Measurements from ENCODE around the gene CCNQ.

Gene CCNQ

DNA sequence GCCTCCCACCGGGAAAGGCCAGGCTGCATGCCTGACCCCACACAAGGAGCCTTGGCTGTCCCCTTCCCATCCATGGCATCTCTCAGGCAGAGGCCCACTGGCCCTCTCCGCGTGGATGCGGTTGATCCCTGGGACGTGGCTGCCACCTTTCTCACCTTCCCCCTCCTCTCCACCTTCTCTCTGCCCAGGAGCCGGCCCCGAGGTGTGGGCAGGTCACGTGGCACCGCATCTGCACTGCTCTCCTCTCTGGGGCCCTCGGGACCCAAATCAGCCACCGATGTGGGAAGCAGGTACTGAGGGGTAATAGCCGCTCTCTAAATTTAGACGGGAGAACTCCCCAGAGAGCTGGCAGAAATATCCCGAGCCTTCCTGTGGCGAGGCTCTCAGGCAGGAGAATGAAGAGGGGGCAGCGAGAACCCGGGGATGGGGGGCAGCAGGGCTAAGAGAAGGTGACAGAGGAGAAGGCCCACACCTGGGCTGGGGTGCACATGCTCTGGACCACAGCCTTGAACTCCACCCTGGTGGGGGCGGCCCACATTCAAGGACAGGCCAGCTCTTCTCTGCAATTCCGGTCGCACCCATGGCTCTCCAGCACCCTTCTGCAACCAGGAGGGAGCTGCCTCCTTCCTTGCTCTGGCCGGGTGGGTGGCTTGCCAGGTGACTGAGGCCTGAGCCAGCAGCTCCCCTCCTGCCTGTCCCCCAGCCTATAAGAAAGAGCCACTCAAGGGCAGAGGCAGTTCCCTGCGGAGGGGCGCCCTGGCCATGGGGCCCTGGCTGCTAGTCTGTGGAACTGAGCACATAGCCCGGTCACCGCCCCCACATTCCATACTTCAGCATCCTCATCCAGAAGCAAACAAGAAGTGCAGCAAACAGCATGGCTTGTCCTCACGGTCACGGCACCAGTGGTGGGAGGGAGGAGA lies 38.4 kb upstream of the CCNQ start:
- no peak for DNase-seq (ENCODE audit: low read depth in 2 of 2)

DNA sequence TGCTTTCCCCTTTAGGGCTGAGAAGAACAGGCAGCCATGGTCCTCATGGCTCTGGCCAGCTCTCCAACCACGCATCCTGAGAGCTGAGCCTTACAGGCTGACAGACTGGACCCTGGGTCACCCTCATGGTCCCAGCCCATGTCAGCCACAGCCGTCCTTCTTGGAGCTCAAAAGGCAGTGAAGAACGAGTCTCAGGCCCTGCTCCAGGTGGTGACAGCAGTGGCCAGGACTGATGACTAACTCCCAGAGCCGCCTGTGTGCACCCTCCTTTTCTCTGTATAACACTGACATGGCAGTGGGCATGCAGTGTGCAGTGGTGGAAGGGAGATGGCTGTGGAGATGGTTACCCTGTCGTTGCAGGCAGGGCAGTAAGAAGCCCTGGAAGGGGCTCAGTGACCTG lies 37.8 kb upstream of the CCNQ start:
- no peak for DNase-seq (ENCODE audit: low read depth in 2 of 2)

DNA sequence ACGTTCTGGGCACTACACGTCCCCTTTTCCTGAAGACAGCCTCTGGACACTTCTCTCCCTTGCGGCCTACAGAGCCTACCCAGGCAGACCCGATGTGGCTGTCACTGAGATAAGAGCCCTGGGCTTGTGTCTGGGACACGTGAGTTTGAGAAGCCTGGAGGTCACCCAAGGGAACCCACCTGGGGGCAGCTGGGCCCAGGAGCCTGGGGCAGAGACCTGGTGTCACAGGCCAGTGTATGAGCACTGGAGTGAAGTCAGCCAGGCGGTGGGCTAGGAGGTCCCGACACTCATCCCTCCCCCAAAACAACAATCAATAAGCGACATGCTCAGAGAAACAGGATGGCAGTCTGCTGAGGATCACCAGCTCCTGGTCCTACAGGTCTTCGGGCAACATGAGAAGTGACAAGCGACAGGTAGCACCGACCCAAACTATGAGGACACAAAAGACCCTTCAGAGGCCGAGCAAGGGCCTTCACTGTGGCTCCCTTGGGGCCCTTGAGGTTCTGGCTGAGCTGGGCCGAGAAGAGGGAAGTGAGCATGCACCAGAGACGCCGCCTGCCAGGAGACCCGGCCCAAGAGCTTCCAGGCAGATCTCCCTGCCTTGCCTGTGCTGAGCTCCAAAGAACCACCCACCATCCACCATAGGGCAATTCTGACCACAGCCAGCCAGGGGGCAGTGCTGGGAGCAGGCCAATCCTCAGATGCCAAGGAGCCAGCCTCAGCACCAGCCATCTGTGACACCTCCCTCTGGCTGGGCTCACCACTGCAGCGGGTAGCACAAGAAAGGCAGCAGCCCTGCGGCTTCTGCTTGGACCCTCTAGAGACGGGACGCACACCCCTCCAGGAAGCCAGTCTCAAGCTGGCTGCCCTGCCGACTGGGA lies 37.1 kb upstream of the CCNQ start:
- DNase-seq (ENCODE audit: low read depth in 2 of 2): no peak

DNA sequence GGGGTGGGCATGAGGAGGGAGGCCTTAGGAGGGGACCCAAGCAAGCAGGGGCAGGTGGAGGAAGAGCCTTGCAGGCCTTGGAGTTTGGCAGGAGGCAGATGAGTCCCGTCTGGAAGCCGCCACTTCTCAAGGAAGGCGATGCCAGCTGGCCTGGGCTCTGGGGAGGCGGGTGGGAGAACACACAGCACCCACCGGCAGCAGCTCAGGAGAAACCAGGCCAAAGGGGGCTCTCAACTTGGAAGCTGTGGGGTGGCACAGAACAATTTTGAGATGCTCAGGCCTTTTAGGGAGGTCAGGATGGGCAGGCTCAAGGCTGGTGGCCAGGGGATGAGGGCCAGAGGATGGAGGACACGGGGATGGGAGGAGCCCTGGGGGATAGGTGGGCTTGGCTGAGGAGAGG lies 36.4 kb upstream of the CCNQ start:
- DNase-seq (ENCODE audit: low read depth in 2 of 2): no peak

DNA sequence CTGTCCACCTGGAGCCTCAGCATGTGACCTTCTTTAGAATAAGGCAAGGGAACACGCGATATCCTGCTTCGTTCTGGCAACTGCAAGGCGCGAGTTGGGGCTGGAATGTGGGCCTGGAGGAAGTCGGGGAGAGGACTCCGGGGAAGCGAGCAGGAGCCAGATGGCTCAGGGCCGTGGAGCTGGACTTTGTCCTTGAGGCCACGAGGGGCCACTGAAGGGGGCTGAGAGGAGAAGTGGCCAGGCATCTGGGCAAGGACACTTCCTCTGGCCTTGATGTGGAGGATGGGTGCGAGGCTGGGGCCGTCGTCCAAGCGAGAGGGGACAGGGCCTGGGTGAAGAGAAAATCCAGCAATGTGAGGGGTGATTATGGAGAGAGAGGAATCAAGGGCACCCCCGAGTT lies 35.9 kb upstream of the CCNQ start:
- no peak for DNase-seq (ENCODE audit: low read depth in 2 of 2)

DNA sequence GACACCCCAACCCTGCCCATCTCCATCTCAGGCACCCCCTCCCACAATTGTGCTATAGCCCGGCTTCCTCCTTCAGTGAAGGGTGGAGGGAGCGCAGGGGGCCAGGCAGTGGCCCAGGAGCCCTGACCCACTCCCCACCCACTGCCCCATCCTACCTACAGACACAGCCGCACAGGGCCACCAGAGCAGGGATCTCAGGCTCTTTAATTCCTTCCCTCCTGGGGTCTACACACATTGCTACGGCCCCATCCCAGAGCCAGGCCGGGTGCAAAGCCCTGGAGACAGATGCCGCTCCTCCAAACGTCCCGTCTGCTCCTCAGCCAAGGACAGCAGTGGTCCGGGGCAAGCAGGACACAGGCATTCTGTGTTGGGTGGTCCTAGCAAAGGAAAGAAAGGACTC lies 35.3 kb upstream of the CCNQ start:
- DNase-seq (ENCODE audit: low read depth in 2 of 2): no peak

DNA sequence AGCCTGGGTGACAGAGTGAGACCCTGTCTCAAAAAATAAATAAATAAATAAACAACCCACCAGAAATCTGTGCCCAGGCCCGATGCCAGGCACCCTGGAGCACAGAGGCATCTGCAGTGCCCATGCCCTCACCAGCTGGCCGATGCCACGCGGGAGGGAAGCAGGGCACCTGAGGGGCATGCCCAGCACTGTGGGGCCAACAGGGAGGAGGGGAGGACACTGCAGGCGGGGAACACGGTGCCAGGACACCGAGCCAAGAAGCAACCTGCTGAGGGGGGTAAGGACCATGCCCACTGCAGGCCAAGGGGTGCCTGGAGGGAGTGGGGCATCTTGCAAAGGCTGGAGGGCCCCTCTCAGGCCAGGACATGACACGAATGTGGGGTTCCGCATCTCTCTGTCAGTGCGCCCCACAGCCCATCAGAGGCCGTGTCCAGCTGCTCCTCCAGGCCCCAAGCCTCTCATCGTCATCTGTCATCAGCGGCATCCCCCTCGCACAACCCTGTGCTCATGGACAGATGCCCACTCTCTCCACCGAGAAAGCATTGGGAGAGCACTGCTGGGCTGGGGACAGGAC lies 34.8 kb upstream of the CCNQ start:
- DNase-seq (ENCODE audit: low read depth in 2 of 2): no peak

DNA sequence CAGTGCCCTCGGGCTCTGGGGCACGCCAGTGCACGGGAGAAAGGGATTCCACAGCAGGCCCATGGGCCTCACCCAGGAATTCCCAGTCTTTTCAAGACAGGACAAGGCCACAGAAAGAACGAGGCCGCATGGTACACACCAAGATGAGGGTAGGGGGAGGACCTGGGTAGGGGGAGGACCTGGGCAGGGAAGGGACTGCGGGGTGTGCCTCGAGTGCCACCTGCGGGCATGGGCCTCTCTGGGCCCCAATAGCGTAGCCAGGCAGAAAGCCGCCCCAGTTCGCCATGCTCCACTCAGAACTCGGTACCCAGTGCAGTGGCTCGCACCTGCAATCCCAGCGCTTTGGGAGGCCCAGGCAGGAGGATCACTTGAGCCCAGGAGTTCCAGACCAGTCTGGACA lies 34.1 kb upstream of the CCNQ start:
- DNase-seq (ENCODE audit: low read depth in 2 of 2): no peak

DNA sequence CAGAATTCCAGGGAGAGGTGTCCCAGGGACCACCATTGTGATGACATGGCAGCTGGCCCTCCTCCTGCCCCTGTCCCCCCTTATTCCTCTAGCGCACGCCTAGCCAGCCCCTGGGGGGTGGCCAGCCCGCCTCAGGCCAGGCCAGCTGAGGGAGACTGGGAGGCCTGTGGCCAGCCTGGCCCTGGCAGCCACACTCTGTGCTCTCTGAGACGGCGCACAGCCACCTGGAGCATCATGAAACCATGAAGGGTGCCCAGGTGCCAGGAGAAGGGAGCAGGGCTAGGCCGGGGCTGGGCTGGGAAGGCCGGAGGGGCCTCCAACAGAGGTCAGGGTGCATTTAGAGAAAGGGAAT lies 33.6 kb upstream of the CCNQ start:
- DNase-seq (ENCODE audit: low read depth in 2 of 2): no peak

DNA sequence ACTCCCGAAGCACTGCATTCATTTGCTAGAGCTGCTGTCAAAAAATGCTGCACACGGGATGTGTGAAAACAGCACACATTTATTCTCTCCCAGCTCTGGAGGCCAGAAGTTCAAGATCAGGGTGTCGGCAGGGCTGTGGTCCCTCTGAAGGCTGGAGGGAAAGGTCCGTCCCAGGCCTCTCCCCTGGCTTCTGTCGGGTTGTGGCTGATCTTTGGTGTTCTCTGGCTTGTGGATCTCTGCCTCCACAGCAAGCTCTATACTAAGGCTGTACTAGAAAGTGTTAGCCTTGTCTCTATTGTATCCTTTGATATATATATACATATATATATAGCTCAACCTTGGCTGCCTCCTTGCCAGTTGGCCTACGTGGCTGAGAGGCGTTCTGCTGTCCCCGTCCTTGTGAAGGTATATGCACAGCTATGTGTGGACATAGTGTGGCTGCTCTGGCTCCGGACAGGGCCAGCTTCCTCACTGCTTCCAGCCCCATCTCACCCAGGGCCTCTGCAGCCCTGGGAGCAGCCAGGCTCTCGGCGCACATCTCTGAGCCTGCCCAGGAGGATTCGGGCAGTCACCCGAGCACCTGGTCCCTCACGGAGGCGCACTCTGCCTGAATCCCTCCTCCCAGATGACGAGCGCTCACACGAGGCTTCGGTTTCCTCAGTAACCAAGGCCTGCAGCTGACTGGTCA lies 33.1 kb upstream of the CCNQ start:
- DNase-seq (ENCODE audit: low read depth in 2 of 2): no peak

DNA sequence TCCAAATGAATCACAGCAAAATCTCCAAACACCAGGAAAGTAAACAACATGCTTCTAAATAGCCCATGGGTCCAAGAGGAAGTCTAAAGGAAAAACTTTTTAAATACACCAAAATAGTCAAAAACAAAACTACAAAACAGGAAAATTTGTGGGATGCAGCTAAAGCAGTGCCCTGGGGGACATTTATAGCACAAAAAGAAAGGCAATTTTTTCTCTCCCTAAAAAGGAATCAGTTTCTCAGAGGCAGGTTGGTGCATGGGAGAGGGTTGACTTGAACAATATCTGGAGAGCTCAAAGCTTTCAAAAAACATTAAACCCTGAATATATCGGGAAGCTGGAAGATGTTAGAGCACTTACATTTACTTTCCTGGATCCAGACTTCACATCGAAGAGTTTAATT lies 32.4 kb upstream of the CCNQ start:
- no peak for DNase-seq (ENCODE audit: low read depth in 2 of 2)

DNA sequence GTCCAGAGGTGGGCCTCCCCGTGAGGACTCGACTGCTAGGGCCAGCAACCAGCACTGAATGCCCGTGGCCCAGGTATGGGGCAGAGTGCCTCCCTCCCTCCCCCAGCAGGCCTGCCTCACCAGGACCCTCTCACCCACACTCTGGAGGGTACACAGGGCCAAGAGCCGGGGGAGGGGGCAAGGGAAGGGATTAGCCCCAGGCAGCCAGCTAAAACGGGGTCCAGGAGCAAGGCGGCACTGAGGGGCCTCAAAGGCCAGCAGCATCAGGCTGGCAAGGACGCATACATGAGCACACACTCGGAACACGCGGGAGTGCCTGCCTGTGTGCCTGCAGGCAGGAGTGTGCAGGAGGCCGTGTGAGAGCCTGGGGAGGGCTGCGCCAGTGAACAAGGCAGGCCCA lies 29.7 kb upstream of the CCNQ start:
- DNase-seq (ENCODE audit: low read depth in 2 of 2): no peak

DNA sequence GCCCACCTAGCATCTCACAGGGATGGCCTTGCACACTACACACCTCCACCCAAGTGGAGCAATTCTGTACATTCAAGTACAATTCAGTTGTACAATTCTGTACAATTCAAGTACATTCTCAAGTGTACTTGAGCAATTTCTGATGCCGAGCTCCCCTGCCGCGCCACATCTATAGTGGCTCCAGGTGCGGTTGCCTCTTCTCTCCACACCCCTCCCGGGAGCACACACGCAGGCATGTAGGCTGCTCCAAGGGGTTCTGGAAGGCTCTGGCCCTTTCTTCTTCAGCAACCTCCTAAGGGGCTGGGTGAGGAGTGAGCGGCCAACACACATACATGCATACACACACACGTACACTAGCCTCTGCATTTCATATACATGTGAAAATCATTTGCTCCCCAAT lies 29.2 kb upstream of the CCNQ start:
- no peak for DNase-seq (ENCODE audit: low read depth in 2 of 2)

DNA sequence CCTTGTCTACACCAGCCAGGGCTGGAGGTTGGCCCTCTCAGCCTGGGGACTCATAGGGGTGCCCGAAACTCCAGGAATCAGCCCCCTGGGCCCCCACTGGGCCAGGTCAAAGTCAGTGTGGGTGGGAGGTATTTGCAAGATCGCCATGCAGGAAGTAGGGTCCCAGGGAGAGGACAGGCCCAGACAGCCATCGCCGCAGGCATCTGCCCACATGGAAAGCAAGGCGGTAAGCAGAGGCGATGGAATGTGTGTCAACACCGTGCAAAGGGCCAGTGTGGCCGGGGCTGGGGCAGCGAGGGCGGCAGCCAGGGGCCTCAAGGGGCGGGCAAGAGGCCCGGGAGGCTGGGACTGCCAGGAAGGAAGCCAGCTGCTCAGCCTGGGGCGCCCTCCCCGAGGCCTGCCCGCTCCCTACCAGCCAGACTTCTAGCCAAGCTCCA lies 28.8 kb upstream of the CCNQ start:
- no peak for DNase-seq (ENCODE audit: low read depth in 2 of 2)

DNA sequence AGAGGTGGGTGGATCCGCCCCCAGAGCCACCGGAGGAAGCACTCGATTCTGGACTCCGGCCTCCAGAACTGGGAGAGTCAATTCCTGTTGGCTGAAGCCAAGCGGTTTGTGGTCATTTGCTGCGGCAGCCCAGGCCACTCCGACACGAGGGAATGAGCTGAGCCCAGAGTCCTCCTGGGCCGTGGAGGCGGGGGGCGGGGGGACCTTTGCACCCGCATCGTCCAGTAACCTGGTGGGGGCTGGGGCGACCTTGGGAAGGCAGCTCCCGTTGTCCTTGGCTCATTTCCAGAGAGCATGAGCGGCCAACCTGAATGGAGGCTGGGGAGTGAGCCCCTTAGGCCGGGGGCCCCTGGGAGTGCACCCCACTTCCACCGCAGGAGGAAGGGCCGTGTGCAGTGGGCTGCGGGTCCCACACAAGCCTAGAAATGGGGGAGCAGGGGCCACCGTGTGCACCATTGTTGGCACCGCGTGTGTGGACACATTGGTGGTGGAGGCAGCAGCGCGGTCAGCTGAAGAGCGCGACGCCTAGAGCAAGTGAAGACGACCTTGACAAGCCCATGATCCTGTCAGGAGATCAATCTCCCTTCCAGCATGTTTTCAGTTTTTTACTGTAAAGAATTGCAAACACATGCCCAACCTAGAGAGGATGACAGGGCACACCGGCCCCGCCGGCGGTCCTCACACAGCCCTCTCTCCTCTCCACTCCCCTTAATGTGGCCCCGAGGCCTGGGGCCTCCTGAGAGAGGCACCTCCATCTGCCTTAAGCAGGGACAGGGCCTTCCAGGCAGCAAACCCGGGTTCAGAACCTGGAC lies 28.1 kb upstream of the CCNQ start:
- DNase-seq (ENCODE audit: low read depth in 2 of 2): no peak

DNA sequence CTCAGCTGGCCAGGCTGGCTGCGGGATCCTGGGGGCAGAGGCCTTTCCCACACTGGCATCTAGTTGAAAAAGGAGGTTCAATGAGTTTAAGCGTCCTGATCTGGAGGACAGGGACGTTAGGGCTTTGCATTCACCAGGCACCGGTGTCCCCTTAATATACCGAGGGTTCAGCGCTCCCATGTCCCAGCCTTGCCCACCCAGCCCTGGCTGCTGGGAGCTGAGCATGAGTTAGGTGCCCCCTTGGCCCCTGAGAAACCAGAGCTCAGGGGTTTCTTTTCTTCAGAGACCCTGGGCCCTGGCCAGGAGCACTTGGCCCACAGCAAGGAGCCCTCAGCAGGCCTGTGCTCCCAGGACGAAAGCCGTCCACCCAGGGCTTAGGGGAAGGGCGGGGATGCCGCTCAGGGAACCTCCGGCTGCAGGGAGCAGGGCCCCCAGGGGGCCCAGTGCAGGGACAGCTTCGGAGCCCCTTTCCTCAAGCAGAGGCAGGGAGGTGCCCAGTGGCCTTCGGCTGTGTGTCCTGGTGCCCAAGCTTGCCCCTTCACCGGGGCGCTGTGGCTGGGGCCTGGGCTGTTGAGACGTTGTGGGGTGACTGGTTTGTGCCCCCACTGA lies 27.2 kb upstream of the CCNQ start:
- no peak for DNase-seq (ENCODE audit: low read depth in 2 of 2)

DNA sequence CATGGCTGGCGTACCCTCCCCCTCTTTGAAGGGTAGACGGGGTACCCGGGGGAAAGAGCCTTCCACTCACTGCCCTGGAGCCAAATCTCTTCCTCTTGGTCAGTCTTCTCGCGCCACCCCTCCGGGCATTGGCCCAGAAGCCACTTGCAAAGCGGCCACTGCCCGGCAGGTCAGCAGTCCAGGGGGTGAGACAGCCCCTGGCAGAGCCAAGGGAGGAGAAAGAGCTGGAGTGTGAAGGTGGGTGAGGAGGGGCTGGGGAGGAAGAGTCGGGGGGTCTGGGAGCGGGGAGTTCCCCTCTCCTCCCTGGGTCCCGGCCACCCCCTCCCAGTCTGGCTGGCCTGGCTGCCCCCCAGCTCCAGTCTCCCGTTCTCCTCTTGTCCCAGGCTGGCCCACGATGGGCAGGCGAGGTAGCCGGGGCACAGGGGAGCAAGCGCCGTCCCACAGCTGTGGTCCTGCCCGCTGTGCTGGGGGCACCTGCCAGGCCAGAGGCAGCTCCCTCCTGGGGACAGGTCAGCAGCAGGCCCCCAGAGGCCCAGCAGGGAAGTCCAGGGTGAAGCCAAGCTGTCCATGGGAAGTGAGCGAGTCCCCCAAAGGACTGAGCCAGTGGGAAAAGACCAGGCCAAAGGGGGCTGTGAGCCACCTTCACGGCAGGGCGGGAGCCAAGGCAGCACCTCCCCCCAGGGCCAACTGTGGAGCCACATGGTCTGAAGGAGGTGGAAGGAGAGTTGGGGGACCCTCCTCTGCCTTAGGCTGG lies 26.5 kb upstream of the CCNQ start:
- DNase-seq (ENCODE audit: low read depth in 2 of 2): no peak

DNA sequence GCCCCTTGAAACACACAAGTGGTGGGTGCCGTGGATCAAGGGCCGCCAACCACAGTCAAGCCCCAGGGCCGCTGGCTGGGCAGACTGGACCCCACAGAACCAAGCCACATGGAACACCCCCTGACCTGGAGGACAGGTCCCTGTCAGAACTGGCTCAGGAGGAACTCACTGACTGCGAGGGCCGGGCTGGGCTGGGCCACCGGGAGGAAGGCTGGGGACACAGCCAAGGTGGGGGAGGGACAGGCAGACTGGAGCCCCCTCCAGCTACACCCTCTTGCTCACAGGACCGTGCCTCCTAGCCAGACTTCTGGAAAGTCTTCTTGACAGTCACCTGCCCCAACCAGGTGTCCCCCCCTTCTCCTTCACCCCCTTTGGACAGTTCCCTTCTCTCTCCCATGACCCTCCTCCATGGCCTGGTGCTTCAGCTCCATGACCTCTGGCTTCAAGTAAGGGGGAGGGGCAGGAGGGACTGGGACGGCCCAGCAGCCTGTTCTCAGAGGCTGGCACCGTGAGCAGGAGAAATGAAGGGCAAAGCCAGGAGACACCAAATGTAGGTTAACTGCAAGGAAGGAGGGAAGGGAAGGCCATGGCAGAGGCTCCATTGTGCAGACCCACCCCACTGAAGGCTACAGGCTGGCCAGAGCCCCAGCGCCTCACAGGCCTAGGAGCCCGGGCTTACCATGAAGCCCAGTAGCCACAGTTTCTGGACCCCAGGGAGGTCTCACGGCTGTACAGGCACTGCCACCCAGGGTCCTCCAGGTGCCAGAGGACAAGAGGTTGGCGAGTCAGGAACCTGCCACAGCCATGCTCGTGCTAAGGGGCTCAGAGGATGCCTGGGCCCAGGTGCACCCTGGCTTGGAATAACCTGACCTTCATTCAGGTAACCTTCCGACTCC lies 25.5 kb upstream of the CCNQ start:
- no peak for DNase-seq (ENCODE audit: low read depth in 2 of 2)

Data from stimulated activated CD4-positive, alpha-beta T cell treated with anti-CD3 and anti-CD28 coated beads, Interleukin-4, amount 100 ng/mL, for 48 hours (primary cell).